Activated gamma-delta T cell treated with anti-CD3 and anti-CD28 coated beads, Interleukin-2, amount 50 U/mL, for 16 hours (primary cell): ENCODE results near the gene TSPOAP1.

ENCODE experiments used
- DNase-seq: peaks from one replicate; pipeline ENCODE4 v3.0.0-alpha.2; 2020; ENCODE audit warnings: low read depth

TSPOAP1 gene

DNA sequence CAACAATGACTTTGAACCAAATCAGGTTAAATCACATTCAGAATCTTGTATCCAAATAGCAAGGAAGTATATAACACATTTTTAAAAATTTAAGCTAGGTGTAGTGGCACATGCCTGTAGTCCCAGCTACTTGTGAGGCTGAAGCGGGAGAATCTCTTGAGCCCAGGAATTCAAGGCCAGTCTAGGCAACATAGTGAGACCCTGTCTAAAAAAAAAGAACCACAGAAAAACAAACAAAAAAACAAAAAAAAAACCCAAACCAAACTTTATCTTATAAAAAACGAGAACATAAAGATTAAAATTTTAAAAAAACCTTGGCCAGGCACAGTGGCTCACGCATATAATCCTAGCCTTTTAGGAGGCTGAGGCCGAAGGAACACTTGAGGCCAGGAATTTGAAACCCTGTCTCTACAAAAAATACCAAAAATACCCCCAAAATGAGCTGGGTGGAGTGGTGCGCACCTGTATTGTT is 11.8 kb upstream of the TSPOAP1 start:
- DNase-seq = no peak

GRCh38 chr17:58339755-58340404 is 11.3 kb upstream of the TSPOAP1 start:
- DNase-seq = no peak

- DNase-seq = no peak
These were observed 10.5 kb upstream of the TSPOAP1 start for GRCh38 chr17:58338841-58339754.

GRCh38 chr17:58338454-58338840 is 9.9 kb upstream of the TSPOAP1 start:
- no peak for DNase-seq

GRCh38 chr17:58337600-58338453 is 9.2 kb upstream of the TSPOAP1 start:
- DNase-seq = peak; percentile 87

DNA sequence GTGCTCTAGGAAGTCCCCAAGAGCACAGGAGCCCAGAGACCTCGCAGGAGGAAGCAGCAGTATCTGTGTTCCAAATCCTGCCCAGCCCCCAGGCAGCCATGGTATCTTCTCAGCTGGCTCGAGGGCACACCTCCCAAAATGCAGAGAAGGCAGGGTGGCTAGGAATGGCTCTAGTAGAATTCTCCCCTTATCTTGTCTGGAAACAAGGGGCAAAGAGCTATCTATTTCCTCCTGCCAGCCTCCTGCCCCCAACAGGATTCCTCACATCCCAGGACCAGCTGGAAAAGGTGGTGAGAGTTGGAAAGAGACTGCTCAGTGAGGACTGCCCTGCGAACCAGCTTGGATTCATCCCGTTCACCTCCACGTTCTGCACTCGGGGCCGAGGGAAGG is 8.6 kb upstream of the TSPOAP1 start:
- DNase-seq = no peak

- no peak for DNase-seq
These were observed 8.0 kb upstream of the TSPOAP1 start for GRCh38 chr17:58336456-58337209.

DNA sequence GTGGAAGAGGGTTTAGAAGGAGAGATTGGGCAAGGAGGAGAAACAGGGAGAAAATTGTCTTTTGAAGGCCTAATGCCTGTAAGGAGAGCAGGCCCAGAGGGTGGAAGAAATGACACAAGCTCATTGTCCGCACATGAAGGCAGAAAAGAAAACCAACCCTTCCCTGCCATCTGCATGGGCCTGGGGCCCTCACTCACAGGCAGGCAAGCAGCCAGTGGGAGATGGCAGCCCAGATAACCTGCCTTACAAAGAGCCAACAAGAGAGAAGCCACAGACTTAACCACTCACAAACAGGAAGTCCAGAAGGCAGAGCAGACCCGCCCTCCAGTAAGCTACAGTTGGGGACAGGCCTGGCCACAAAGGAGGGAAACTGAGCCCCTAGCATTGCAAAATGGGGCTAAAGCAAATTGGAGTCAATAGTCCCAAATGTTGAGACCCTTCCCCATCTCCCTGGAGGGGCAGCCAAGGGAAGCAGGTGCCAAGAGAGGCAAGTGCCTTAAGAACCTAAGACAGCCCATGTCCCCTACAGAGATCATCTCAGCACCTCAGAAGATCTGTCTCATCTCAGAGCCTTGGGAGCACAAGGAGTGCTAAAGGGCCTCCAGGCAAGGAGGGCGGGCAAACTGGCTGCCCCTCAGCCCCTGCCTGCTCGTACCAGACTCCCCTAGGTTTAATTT is 7.3 kb upstream of the TSPOAP1 start:
- DNase-seq = no peak

DNA sequence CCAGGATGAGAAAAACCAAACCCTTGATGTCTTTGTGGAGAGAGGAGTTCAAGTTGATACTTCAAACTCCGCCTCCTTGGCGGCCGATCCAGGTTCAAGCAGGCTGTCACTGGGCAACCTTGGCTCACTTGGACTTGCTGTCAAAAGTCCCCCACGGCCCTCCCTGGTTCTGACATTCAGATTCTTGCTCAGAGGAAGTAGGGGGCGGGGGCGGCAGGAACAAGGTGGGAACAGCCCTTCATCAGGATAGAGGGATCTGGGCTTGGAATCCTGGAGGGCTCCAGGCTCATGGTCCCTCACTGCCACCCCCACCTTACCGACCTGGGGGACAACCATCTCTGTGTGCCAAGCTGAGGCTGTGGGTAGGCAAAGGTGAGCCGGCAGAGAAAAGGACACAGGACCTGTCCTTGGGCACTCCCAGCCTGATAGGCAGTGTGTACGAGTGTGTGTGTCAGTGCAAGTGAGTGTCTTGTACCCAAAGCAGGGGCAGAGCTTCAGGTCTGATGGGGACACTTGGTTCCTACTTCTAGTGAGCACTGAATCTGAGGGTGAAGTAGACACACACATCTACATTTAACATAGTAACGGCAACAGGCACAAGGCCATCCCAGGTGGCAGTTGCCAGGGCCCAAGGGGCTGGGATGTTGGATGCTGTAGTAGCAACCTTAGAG is 6.6 kb upstream of the TSPOAP1 start:
- no peak for DNase-seq

- no peak for DNase-seq
These were observed 6.1 kb upstream of the TSPOAP1 start for GRCh38 chr17:58334661-58335060.

DNA sequence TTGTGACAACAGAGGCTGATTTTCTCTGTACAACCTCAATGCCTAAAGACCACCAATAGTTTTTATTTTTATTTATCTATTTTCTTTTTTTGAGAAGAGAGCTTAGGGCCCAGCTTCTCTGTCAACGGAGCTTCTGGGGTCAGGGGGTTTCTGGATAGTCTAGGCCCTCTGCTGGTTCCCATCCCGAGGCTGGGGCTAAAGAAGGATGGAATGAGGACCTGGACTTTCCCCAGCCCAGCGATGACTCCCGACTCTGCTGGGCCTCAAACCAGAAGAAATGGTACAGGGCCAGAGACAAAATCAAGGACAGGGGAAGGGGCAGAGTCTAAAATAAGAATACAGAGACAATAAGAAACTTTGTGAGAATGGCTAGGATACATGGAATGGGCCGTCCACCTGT is 5.7 kb upstream of the TSPOAP1 start:
- no peak for DNase-seq

- DNase-seq = no peak
These were observed 5.2 kb upstream of the TSPOAP1 start for GRCh38 chr17:58333736-58334207.

DNA sequence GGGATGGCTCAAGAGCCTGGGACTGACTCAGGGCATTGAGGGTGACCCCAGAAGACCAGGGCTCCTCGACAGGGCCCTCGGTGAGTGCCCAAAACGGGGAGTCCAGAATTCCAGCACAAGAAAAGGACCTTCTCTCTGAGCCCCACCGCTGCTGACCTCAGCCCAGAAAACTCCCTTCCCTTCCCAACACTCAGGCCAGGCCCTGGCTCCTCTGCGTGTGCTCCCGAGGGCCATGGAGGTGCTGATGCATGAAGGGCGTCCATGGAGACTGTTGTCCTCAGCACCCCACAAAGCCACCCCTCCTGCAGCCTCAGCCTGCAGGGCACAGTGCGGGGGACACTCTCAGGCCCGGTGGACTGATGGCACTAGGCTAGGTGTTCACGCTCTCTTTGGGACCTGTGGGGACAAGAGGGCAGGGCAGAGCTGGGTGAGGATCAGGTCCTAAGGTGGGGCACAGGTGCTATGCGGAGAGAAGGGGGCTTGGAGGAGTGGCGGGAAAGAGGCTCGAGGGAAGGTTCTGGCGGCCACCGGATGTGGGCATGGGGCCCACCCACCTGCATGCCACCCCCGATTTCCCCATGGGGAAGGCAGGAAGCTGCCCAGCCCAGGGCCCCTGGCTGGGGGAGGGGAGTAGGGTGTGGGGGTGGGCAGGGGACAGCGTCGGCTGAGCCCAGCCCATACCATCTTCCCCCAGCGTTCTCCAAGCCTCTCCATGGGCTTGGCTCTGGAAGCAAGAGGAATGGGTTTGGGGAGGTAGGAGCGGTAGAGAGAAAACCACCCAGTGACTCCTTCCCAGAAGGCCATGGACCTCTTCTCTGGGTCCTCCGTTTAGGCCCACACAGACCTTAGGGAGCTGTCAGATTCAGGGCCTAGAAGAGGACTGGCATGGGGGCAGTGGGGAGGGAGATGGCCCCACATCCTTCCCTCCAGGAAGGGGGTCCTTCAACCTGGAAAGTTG is 4.5 kb upstream of the TSPOAP1 start:
- no peak for DNase-seq

DNA sequence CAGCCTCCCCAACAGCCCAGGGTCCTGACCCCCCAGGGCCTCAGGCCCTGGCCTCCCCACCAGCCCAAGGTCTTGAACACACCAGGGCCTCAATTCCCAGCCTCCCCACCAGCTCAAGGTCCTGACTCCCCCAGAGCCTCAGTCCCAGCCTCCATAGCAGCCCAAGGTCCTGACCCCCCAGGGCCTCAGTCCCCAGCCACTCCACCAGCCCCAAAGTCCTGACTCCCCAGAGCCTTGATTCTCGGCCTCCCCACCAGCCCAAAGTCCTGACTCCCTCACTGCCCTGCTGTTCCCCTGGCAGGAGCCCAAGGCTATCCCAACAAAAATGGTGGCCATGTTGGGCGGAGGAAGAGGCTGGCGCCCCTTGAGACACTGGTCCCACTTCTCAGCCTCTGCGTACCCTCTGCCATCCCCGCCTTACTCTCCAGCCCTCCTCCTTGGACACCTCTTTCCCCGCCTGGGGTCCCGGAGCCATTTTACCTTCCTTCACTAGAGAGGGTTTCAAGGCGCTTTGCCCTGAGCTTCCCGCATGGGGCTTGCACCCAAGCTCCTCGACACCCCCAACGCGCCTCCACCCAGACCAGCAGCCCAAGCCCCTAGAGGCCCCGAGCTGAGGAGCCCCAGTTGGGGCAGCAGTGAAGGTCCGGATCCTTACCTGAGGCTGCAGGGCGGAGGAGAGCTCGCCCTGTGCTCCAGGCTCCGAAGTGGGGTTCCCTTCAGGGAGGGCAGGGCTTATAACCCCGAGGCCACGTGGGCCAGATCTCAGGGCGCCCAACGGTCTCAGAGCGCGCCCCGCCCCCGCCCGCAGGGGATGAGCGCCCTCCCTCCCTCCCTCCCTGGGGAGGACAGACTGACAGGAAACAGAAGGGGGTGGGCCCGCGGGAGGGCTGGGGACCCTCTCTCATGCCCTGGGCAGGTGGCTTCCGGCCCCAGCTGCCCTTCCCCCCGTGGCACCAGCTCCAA is 3.5 kb upstream of the TSPOAP1 start:
- DNase-seq = peak; percentile 85

- peak; percentile 73 for DNase-seq
These were observed 2.6 kb upstream of the TSPOAP1 start for GRCh38 chr17:58330997-58331814.

- DNase-seq = no peak
These were observed 2.0 kb upstream of the TSPOAP1 start for GRCh38 chr17:58330538-58330996.
